K562 (cell line): ENCODE results near the gene AKT1S1. TPM values are rescaled to one million over a fixed set of nuclear protein-coding genes. Genes with fewer than 3 reads are reported as not detected.
A peak's percentile ranks its signal among the peaks of the same experiment; 100 is the strongest.

Experiments
- ATAC-seq: fragments of 200-7000 bp; cut with Tn5 transposase; 3 replicates; pipeline ENCODE4 v1.9.1; 2020; ENCODE audit warnings: moderate library complexity
- BruUV-seq: library from RNA; stranded (reverse); fragments of 400-500 nt; replicated peaks from 2 replicates; lab custom pipeline; 2021; lab: Mats Ljungman, UMichigan
- CTCF ChIA-PET: fragments of 300-600 bp; formaldehyde crosslinking; extraction: SDS; loops from one replicate; lab custom pipeline; 2021; ENCODE audit warnings: low intra/inter-chr PET ratio; lab: Yijun Ruan, JAX
- POLR2A ChIA-PET: fragments of 300-600, 350-650 bp; sonication (Branson Sonifier 250); formaldehyde crosslinking; extraction: SDS; loops from one replicate; lab custom pipeline; 2021; ENCODE audit warnings: antibody characterized with exemption, inconsistent platforms; lab: Yijun Ruan, JAX
- DNase-seq, 4 experiments: peaks; one replicate each; pipeline versions ENCODE4 v3.0.0 to v3.0.0-alpha.2; 2011 to 2018; ENCODE audit warnings: low spot score in 3 of 4, mixed read lengths in 3 of 4; ENCODE audit errors: extremely low read depth in 1 of 4
- FAIRE-seq: peaks from 2 replicates; lab custom pipeline; 2011; peaks lifted over from hg19 to GRCh38; lab: Jason Lieb, UNC
- H2AFZ ChIP-seq: 2 replicates; pipeline ENCODE4 v1.6.0; 2011; ENCODE audit warnings: low read depth, low read length, control low read depth, inconsistent platforms
- H3K27ac ChIP-seq: fragments of 200-600 bp; 3 replicates; pipeline ENCODE4 v1.8.0; 2011; ENCODE audit warnings: low read depth, mild to moderate bottlenecking, control low read depth, inconsistent platforms, low read length, moderate library complexity, mixed read lengths; ENCODE audit errors: extremely low read depth
- H3K27me3 ChIP-seq, 2 experiments: fragments of 300-600 bp in 1 of 2; 2 replicates in 1 of 2; 3 replicates in 1 of 2; pipeline versions ENCODE4 v1.6.0 to v1.8.0; 2011; ENCODE audit warnings: inconsistent platforms in 2 of 2, low read length in 2 of 2, mild to moderate bottlenecking in 1 of 2, mixed read lengths in 1 of 2, moderate library complexity in 1 of 2; ENCODE audit not compliant: control insufficient read depth in 2 of 2, insufficient read depth in 2 of 2
- H3K36me3 ChIP-seq: fragments of 300-600 bp; 3 replicates; pipeline ENCODE4 v1.8.0; 2011; ENCODE audit warnings: mild to moderate bottlenecking, low read length, inconsistent platforms; ENCODE audit not compliant: control insufficient read depth, insufficient read depth
- H3K4me1 ChIP-seq, 2 experiments: fragments of 200-600 bp in 1 of 2; replicated peaks in 1 of 2; 2 replicates in 1 of 2; 3 replicates in 1 of 2; pipeline versions ENCODE4 v1.5.1 to v1.8.0; 2011; ENCODE audit warnings: inconsistent platforms in 2 of 2, low read length in 2 of 2, mild to moderate bottlenecking in 1 of 2, mixed read lengths in 1 of 2, moderate library complexity in 1 of 2; ENCODE audit not compliant: control insufficient read depth in 2 of 2, insufficient read depth in 2 of 2
- H3K4me2 ChIP-seq: 2 replicates; pipeline ENCODE4 v1.6.1; 2011; ENCODE audit warnings: low read length, control low read depth, inconsistent platforms, mixed read lengths; ENCODE audit not compliant: insufficient read depth
- H3K4me3 ChIP-seq: fragments of 200-600 bp; sonication (generic), shearing (Covaris generic); 2 replicates; pipeline ENCODE4 v1.5.1; 2016; ENCODE audit warnings: control low read depth, inconsistent platforms
- H3K79me2 ChIP-seq: fragments of 200-600 bp; 3 replicates; pipeline ENCODE4 v1.8.0; 2011; ENCODE audit warnings: low read length, inconsistent platforms; ENCODE audit not compliant: control insufficient read depth, insufficient read depth
- H3K9ac ChIP-seq, 2 experiments: 2 replicates each; pipeline versions ENCODE4 v1.6.0 to v1.6.1; 2011; ENCODE audit warnings: low read depth in 2 of 2, low read length in 2 of 2, control low read depth in 1 of 2, inconsistent platforms in 1 of 2, mild to moderate bottlenecking in 1 of 2, mixed read lengths in 1 of 2; ENCODE audit not compliant: insufficient read depth in 1 of 2
- H3K9me1 ChIP-seq: one replicate; pipeline ENCODE4 v1.6.0; 2011; ENCODE audit warnings: inconsistent platforms, mild to moderate bottlenecking, low read length, moderate library complexity; ENCODE audit not compliant: control insufficient read depth, insufficient read depth
- H3K9me3 ChIP-seq: replicated peaks from 2 replicates; pipeline ENCODE4 v1.5.1; 2011; ENCODE audit warnings: low read depth, low read length, inconsistent platforms; ENCODE audit not compliant: control insufficient read depth, insufficient read depth
- H4K20me1 ChIP-seq: replicated peaks from 2 replicates; pipeline ENCODE4 v1.6.1; 2011; ENCODE audit warnings: low read length, inconsistent platforms, mixed read lengths; ENCODE audit not compliant: control insufficient read depth, insufficient read depth
- FIP1L1 ChIP-seq: fragments of 200-400 bp; formaldehyde crosslinking; IDR thresholded peaks from 2 replicates; pipeline ENCODE4 v1.6.1; 2018; ENCODE audit warnings: mild to moderate bottlenecking, low read depth, low read length; ENCODE audit not compliant: poor library complexity, severe bottlenecking
- MCM5 ChIP-seq: fragments of 450-650 bp; IDR thresholded peaks from 2 replicates; pipeline ENCODE4 v1.6.1; 2016; ENCODE audit warnings: low read depth
- MXI1 ChIP-seq: IDR thresholded peaks from 2 replicates; pipeline ENCODE4 v1.6.1; 2011; ENCODE audit warnings: low read depth, mild to moderate bottlenecking, improper control_type of control experiment, low read length
- PCBP1 ChIP-seq: fragments of 200-400 bp; formaldehyde crosslinking; IDR thresholded peaks from 2 replicates; pipeline ENCODE4 v1.6.1; 2018; ENCODE audit warnings: mild to moderate bottlenecking, low read depth, low read length; ENCODE audit not compliant: poor library complexity, severe bottlenecking
- POLR2A ChIP-seq: fragments of 450-650 bp; conservative IDR thresholded peaks from 2 replicates; pipeline ENCODE4 v1.6.1; 2016
- POLR2G ChIP-seq: fragments of 200-400 bp; formaldehyde crosslinking; IDR thresholded peaks from 2 replicates; pipeline ENCODE4 v1.6.1; 2017; ENCODE audit warnings: low read depth, mild to moderate bottlenecking, antibody characterized with exemption, low read length, moderate library complexity
- RBFOX2 ChIP-seq: fragments of 200-400 bp; formaldehyde crosslinking; IDR thresholded peaks from 2 replicates; pipeline ENCODE4 v1.6.1; 2017; ENCODE audit warnings: low read depth, mild to moderate bottlenecking, low read length, moderate library complexity
- RBM22 ChIP-seq: fragments of 200-400 bp; formaldehyde crosslinking; IDR thresholded peaks from 2 replicates; pipeline ENCODE4 v1.6.1; 2018; ENCODE audit warnings: low read length, low read depth; ENCODE audit not compliant: poor library complexity, severe bottlenecking
- RREB1 ChIP-seq: fragments of 250-450 bp; sonication (Bioruptor Pico); IDR thresholded peaks from 2 replicates; pipeline ENCODE4 v1.4.0; 2020
- SMARCA5 ChIP-seq: fragments of 450-650 bp; IDR thresholded peaks from 2 replicates; pipeline ENCODE4 v1.6.1; 2016
- TFE3 ChIP-seq: fragments of 450-650 bp; formaldehyde crosslinking; IDR thresholded peaks from 2 replicates; pipeline ENCODE4 v1.4.0; 2020; ENCODE audit warnings: mild to moderate bottlenecking, mixed read lengths
- ZBED1 ChIP-seq: IDR thresholded peaks from 2 replicates; pipeline ENCODE4 v1.6.1; 2014
- ZNF263 ChIP-seq: sonication (generic); formaldehyde crosslinking; IDR thresholded peaks from 2 replicates; pipeline ENCODE4 v1.8.0; 2022; ENCODE audit warnings: mild to moderate bottlenecking, missing genetic modification reagents, borderline replicate concordance
- WGBS: fragments of 100-300 bp; shearing (Covaris generic); methylation state at CpG from one replicate; pipeline ENCODE4 v1.1.6; 2016; ENCODE audit warnings: low coverage, mixed read lengths; ENCODE audit not compliant: insufficient coverage; ENCODE audit errors: missing lambda C conversion rate; 5-methylcytosine and 5-hydroxymethylcytosine counted together
- in situ Hi-C: fragments of 300-500 bp; cut with MboI; formaldehyde crosslinking; loops from 4 replicates; pipeline ENCODE4 v1.15.0; 2018; ENCODE audit warnings: inconsistent platforms, mixed read lengths
- intact Hi-C: fragments of 100-400 bp; cut with micrococcal nuclease; formaldehyde crosslinking; loops from 2 replicates; pipeline ENCODE4 v1.14.2; 2022
- polyA plus RNA-seq, 8 experiments: library from polyadenylated mRNA; depleted of rRNA in 4 of 8; stranded (reverse) in 5 of 8; unstranded in 3 of 8; fragments of >200 nt; fragmentation: Nextera tagmentation in 2 of 8; fragmentation: Illumina TruSeq in 1 of 8; extraction: Ambion mirVana in 2 of 8; extraction: Trizol in 1 of 8; gene quantifications; 2 replicates each; pipeline versions ENCODE4 v1.2.1 to v1.2.3, GENCODE V29; 2011 to 2014; ENCODE audit warnings: inconsistent platforms in 1 of 8, missing spikeins in 1 of 8
- total RNA-seq, 7 experiments: library from RNA; depleted of rRNA in 6 of 7; stranded (reverse); fragments of >200 nt in 6 of 7; fragmentation: Illumina TruSeq in 2 of 7; extraction: Trizol in 2 of 7; gene quantifications; 2 replicates each; pipeline versions ENCODE4 v1.2.1 to v1.2.3, GENCODE V29; 2011 to 2021; ENCODE audit warnings: low replicate concordance in 1 of 7

Gene AKT1S1
- total and polyA plus RNA-seq, 9 of the 15 experiments (the other 6 are each of a cell fraction or from before 2014, with no cell fraction given): 1.2 to 50.3 (median 17.1) TPM

GRCh38 chr19:49857061-49857837 is 19.9 kb downstream of the AKT1S1 start:
- intact Hi-C loops (no loop called here), in situ Hi-C loops (no loop called here)
- ATAC-seq: 0 out of 3 replicates have a peak, but pooled peaks have one; percentile 1
- WGBS: 92% methylated on average over 25 of the region's 26 CpGs
- H3K27me3 ChIP-seq: no peaks in the 10 kb centered on the region
- FAIRE-seq: no peak
- H3K9me1 ChIP-seq: peaks cover 6% of the 10 kb centered on the region
- ChIA-PET POLR2A (interaction anchor here (0.9 to 1.8 kb wide), 4 partner anchors 8 to 19 kb away, joined by 3 to 7 read pairs (median 4); no protein-coding TSS in a partner anchor), CTCF (no interaction called here)
- no peak overlapping the region for H2AFZ ChIP-seq
- peak overlapping the region in 1 of 2 experiments; percentile 24; a peak in 1 of 4 replicates for H3K9ac ChIP-seq
- no TSS peak for BruUV-seq
- no peak overlapping the region for H3K4me3 ChIP-seq
- DNase-seq: no peak
- H3K9me3 ChIP-seq: no peaks in the 10 kb centered on the region
- H3K4me2 ChIP-seq: no peak overlapping the region
- H3K27ac ChIP-seq: no peak overlapping the region
- peaks cover 90% of the 10 kb centered on the region for H3K36me3 ChIP-seq
- peaks cover 7 to 83% of the 10 kb centered on the region in 2 experiments for H3K4me1 ChIP-seq
- H3K79me2 ChIP-seq: peaks cover 25% of the 10 kb centered on the region
- peaks cover 23% of the 10 kb centered on the region for H4K20me1 ChIP-seq
- peak; percentile 63 for TF ChIP-seq RBFOX2
- TF ChIP-seq MXI1: no peak
- TF ChIP-seq FIP1L1: peak; percentile 46
- peak; percentile 78 for TF ChIP-seq POLR2G
- no peak for TF ChIP-seq MCM5
- TF ChIP-seq SMARCA5: peak; percentile 44; the same call in 1 of the 2 replicates
- TF ChIP-seq RREB1: no peak
- no peak for TF ChIP-seq ZNF263 (CRISPR knock-in tag)
- peak; percentile 40 for TF ChIP-seq RBM22
- TF ChIP-seq POLR2A: peak; percentile 51
- peak; percentile 35 for TF ChIP-seq PCBP1
- TF ChIP-seq TFE3 (CRISPR knock-in tag): no peak
- TF ChIP-seq ZBED1: 0 out of 2 replicates have a peak, but pooled peaks have one; percentile 20
